ENCODE measurements around the gene GLYATL3.
A peak's percentile ranks its signal among the peaks of the same experiment; 100 is the strongest.

Gene GLYATL3

GRCh38 chr6:49514571-49515484, 15.1 kb downstream of the GLYATL3 start:
- no peak for DNase-seq

GRCh38 chr6:49515485-49516146, 15.9 kb downstream of the GLYATL3 start:
- DNase-seq: no peak

GRCh38 chr6:49516147-49516505, 16.4 kb downstream of the GLYATL3 start:
- no peak for DNase-seq

GRCh38 chr6:49517919-49518318, 18.2 kb downstream of the GLYATL3 start:
- no peak for DNase-seq

- no peak for DNase-seq
These were observed 19.9 kb downstream of the GLYATL3 start for GRCh38 chr6:49519660-49520059.

GRCh38 chr6:49522710-49523593, 23.2 kb downstream of the GLYATL3 start:
- no peak for DNase-seq

- DNase-seq: no peak
These were observed 24.2 kb downstream of the GLYATL3 start for GRCh38 chr6:49523901-49524300.

GRCh38 chr6:49524541-49524940, 24.8 kb downstream of the GLYATL3 start:
- no peak for DNase-seq

- no peak for DNase-seq
These were observed 26.9 kb downstream of the GLYATL3 start for GRCh38 chr6:49526598-49526997.

- DNase-seq: no peak
These were observed 27.6 kb downstream of the GLYATL3 start for GRCh38 chr6:49527320-49527719.

- DNase-seq: no peak
These were observed 28.8 kb downstream of the GLYATL3 start for GRCh38 chr6:49528571-49528970.

- no peak for DNase-seq
These were observed 30.5 kb downstream of the GLYATL3 start for GRCh38 chr6:49530141-49530776.

GRCh38 chr6:49531774-49532569, 32.2 kb downstream of the GLYATL3 start:
- DNase-seq: peak; percentile 53

GRCh38 chr6:49535795-49536194, 36.1 kb downstream of the GLYATL3 start:
- no peak for DNase-seq

GRCh38 chr6:49539102-49539501, 39.4 kb downstream of the GLYATL3 start:
- no peak for DNase-seq

GRCh38 chr6:49540614-49541013, 40.9 kb downstream of the GLYATL3 start:
- no peak for DNase-seq

GRCh38 chr6:49541210-49541724, 41.5 kb downstream of the GLYATL3 start:
- DNase-seq: no peak

- no peak for DNase-seq
These were observed 42.2 kb downstream of the GLYATL3 start for GRCh38 chr6:49541936-49542335.

- DNase-seq: no peak
These were observed 43.5 kb downstream of the GLYATL3 start for GRCh38 chr6:49543087-49543858.

GRCh38 chr6:49546331-49546730, 46.6 kb downstream of the GLYATL3 start:
- no peak for DNase-seq

All from activated CD4-positive, alpha-beta T cell treated with anti-CD3 and anti-CD28 coated beads, Interleukin-2, amount 50 U/mL, for 16 hours (primary cell).